ENCODE data around the gene STXBP1. TPM values are rescaled to one million over a fixed set of nuclear protein-coding genes. Genes with fewer than 3 reads are reported as not detected.

The STXBP1 gene
- total RNA-seq, 2 experiments from 2014 or later: 1.9 to 3.4 TPM

DNA sequence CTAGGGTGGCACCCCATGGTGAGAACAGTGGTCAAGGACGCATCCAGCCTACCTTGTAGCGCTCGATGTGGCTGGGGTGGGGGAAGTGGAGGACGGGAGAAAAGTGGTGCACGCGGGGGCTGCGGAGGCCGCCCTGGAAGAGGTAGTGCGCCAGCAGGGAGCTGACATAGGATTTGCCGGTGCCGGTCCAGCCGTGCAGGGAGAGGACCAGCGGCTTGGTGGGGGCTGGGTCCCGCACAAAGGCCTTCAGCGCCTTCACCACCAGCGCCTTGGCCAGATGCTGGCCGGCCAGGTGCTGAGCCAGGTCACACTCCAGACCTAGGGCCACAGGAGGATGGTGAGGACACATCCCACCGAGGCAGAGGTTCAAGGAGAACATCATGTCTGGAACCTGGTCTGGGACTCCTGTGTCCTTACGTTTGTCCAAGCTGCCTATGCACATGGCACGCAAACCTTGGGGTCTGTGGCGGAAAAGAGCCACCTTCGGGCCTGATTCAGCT is 122.2 kb downstream of the STXBP1 start:
- H3K4me3 ChIP-seq (ENCODE audit: low read length): peak overlapping the region; percentile 61
- peaks cover 25% of the 10 kb centered on the region for H3K36me3 Mint-ChIP-seq (ENCODE audit: low read depth)
- ChIA-PET POLR2A (interaction anchor here (0.8 to 2.3 kb wide), 15 partner anchors 14 to 542 kb away, joined by 3 to 40 read pairs (median 8); partner anchors contain the start of genes CDK9, GOLGA2, LRSAM1 and PTRH1), CTCF (interaction anchor here (0.6 to 3.2 kb wide), 38 partner anchors 10 to 333 kb away, joined by 3 to 43 read pairs (median 6); partner anchors contain the start of genes CDK9, FPGS, NAIF1 and PTRH1)
- TF ChIP-seq, protein P1, sequence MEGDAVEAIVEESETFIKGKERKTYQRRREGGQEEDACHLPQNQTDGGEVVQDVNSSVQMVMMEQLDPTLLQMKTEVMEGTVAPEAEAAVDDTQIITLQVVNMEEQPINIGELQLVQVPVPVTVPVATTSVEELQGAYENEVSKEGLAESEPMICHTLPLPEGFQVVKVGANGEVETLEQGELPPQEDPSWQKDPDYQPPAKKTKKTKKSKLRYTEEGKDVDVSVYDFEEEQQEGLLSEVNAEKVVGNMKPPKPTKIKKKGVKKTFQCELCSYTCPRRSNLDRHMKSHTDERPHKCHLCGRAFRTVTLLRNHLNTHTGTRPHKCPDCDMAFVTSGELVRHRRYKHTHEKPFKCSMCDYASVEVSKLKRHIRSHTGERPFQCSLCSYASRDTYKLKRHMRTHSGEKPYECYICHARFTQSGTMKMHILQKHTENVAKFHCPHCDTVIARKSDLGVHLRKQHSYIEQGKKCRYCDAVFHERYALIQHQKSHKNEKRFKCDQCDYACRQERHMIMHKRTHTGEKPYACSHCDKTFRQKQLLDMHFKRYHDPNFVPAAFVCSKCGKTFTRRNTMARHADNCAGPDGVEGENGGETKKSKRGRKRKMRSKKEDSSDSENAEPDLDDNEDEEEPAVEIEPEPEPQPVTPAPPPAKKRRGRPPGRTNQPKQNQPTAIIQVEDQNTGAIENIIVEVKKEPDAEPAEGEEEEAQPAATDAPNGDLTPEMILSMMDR (IDR thresholded peaks at IDR 0.05): no peak
- no peaks in the 10 kb centered on the region for H3K9me3 ChIP-seq (ENCODE audit: control insufficient read depth in 1 of 2, insufficient read depth in 1 of 2, low read length in 2 of 2)
- H3K27me3 Mint-ChIP-seq: no peaks in the 10 kb centered on the region
- H3K36me3 ChIP-seq (ENCODE audit: insufficient read depth, low read length): peaks cover 35% of the 10 kb centered on the region
- H3K4me3 Mint-ChIP-seq: peak overlapping the region; percentile 90
- H3K4me1 ChIP-seq (ENCODE audit: insufficient read depth, low read length): peaks cover 22% of the 10 kb centered on the region
- peaks cover 16% of the 10 kb centered on the region for H3K4me1 Mint-ChIP-seq (ENCODE audit: low read depth)
- H3K27ac ChIP-seq (ENCODE audit: low read depth in 1 of 2, low read length in 2 of 2): peak overlapping the region in 1 of 2 donors; percentile 73
- peak overlapping the region; percentile 83 for H3K27ac Mint-ChIP-seq
- H3K27me3 ChIP-seq (ENCODE audit: control insufficient read depth in 1 of 2, insufficient read depth in 2 of 2, low read length in 2 of 2): no peaks in the 10 kb centered on the region
- DNase-seq: peak in 1 of 14 experiments; percentile 22
- no peaks in the 10 kb centered on the region for H3K9me3 Mint-ChIP-seq
- no peak for ATAC-seq (ENCODE audit: poor library complexity)
- intact Hi-C loops (cut with DNase I, micrococcal nuclease): loop anchor here (1.0 to 10.0 kb wide), 7 partner anchors 122 to 793 kb away; partner anchors contain the start of genes ST6GALNAC4 (in 1 of the 2) and STXBP1 (in 1 of the 2)

- peaks cover 16% of the 10 kb centered on the region for H3K4me1 Mint-ChIP-seq (ENCODE audit: low read depth)
- no peaks in the 10 kb centered on the region for H3K9me3 Mint-ChIP-seq
- Histone ChIP-seq H3K36me3 (ENCODE audit: insufficient read depth, low read length) (peaks cover 41% of the 10 kb centered on the region), H3K9me3 (ENCODE audit: control insufficient read depth in 1 of 2, insufficient read depth in 1 of 2, low read length in 2 of 2) (no peaks in the 10 kb centered on the region), H3K4me1 (ENCODE audit: insufficient read depth, low read length) (peaks cover 22% of the 10 kb centered on the region), H3K4me3 (ENCODE audit: low read length) (peak within 1 kb of the TSS; percentile 61), H3K27me3 (ENCODE audit: control insufficient read depth in 1 of 2, insufficient read depth in 2 of 2, low read length in 2 of 2) (no peaks in the 10 kb centered on the region), H3K27ac (ENCODE audit: low read depth in 1 of 2, low read length in 2 of 2) (peak within 1 kb of the TSS; percentile 73 to 75)
- CTCF ChIA-PET: interaction anchor here (0.6 to 3.2 kb wide), 48 partner anchors 11 to 332 kb away, joined by 3 to 43 read pairs (median 5); partner anchors contain the start of genes CDK9, FPGS, NAIF1 and PTRH1
- peaks cover 27% of the 10 kb centered on the region for H3K36me3 Mint-ChIP-seq (ENCODE audit: low read depth)
- H3K4me3 Mint-ChIP-seq: peak within 1 kb of the TSS; percentile 99
- ATAC-seq (ENCODE audit: poor library complexity) (peak; percentile 93), DNase-seq (peak; percentile 97 to 100 (median 98))
- peak within 1 kb of the TSS; percentile 83 for H3K27ac Mint-ChIP-seq
- H3K27me3 Mint-ChIP-seq: no peaks in the 10 kb centered on the region
- intact Hi-C loops (cut with DNase I, micrococcal nuclease): loop anchor here (1.0 to 10.0 kb wide), 12 partner anchors 36 to 794 kb away; partner anchors contain the start of genes ST6GALNAC4 (in 1 of the 2) and STXBP1 (in 1 of the 2)
- TF ChIP-seq, protein P1 (IDR thresholded peaks at IDR 0.05): peak; percentile 81
- POLR2A ChIA-PET: interaction anchor here (0.6 to 2.3 kb wide), 19 partner anchors 15 to 541 kb away, joined by 3 to 40 read pairs (median 6); partner anchors contain the start of genes CDK9, GOLGA2, LRSAM1 and PIP5KL1
These were observed 122.9 kb downstream of the STXBP1 start, which contains the start of gene TOR2A for GRCh38 chr9:127734747-127735529. TSS of gene TOR2A (minus strand) at chr9:127735294. CDS start at chr9:127735270, 24 bp downstream.

DNA sequence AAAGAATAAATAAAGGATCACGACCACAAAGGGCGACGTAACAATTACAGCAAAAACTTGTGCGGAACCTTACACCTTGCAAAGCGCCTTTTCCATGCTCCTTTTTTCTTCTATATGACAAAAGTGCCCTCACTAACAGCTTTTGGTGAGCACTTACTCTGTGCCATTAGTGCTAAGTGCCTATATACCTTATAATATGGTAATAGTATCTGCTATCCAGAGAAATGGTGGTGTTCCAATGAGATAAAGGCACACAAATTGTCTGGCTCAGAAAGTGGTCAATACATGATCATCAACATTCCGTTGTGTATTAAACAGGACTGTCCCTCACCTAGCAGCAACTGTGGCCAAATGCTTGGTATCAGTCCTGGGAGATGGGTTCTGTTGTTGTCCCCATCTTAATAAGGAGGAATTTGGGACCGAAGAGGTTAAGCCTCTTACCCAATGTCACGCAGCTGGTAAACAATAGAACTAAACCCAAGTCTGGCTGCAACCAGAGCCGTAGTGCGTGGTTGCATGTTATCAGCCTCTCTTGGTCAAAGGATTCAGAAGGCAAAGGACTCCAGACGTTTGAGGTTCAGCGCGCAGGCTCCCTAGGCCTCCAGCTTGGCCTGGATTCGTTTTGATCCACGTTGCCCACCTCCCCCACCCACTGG is 123.6 kb downstream of the STXBP1 start:
- H3K4me1 ChIP-seq (ENCODE audit: insufficient read depth, low read length): peaks cover 22% of the 10 kb centered on the region
- peak in 1 of 14 experiments; percentile 44 for DNase-seq
- peak overlapping the region; percentile 73 to 75 for H3K27ac ChIP-seq (ENCODE audit: low read depth in 1 of 2, low read length in 2 of 2)
- H3K36me3 ChIP-seq (ENCODE audit: insufficient read depth, low read length): peaks cover 48% of the 10 kb centered on the region
- Mint-ChIP-seq H3K4me1 (ENCODE audit: low read depth) (peaks cover 16% of the 10 kb centered on the region), H3K36me3 (ENCODE audit: low read depth) (peaks cover 27% of the 10 kb centered on the region), H3K4me3 (peak overlapping the region; percentile 99), H3K27me3 (no peaks in the 10 kb centered on the region), H3K27ac (peak overlapping the region; percentile 83), H3K9me3 (no peaks in the 10 kb centered on the region)
- TF ChIP-seq, protein P1 (IDR thresholded peaks at IDR 0.05): no peak
- H3K4me3 ChIP-seq (ENCODE audit: low read length): no peak overlapping the region
- intact Hi-C loops (cut with DNase I, micrococcal nuclease): loop anchor here (1.0 to 10.0 kb wide), 8 partner anchors 36 to 795 kb away; partner anchors contain the start of gene ST6GALNAC4 (in 1 of the 2)
- ATAC-seq (ENCODE audit: poor library complexity): no peak
- POLR2A ChIA-PET: interaction anchor here (0.6 to 2.3 kb wide), 15 partner anchors 15 to 491 kb away, joined by 3 to 40 read pairs (median 7); partner anchors contain the start of genes CDK9, LRSAM1, PIP5KL1 and PTRH1
- CTCF ChIA-PET: interaction anchor here (0.6 to 3.2 kb wide), 29 partner anchors 10 to 332 kb away, joined by 3 to 43 read pairs (median 6); partner anchors contain the start of genes CDK9, NAIF1, PTRH1 and SH2D3C
- H3K9me3 ChIP-seq (ENCODE audit: control insufficient read depth in 1 of 2, insufficient read depth in 1 of 2, low read length in 2 of 2): no peaks in the 10 kb centered on the region
- no peaks in the 10 kb centered on the region for H3K27me3 ChIP-seq (ENCODE audit: control insufficient read depth in 1 of 2, insufficient read depth in 2 of 2, low read length in 2 of 2)

Measured in CD4-positive, alpha-beta T cell (primary cell).